Activated CD8-positive, alpha-beta T cell treated with anti-CD3 and anti-CD28 coated beads, Interleukin-2, amount 10 ng/mL, durations not matched to agents 7 days and 5 days (primary cell): ENCODE results near the gene INAFM2. TPM values are rescaled to one million over a fixed set of nuclear protein-coding genes. Genes with fewer than 3 reads are reported as not detected.

Source experiments
- ATAC-seq: fragments of 150-1000 bp; cut with Tn5 transposase; one replicate; pipeline ENCODE4 v1.10.0; 2021; ENCODE audit warnings: moderate library complexity
- CTCF ChIA-PET: fragments of 350-600 bp; sonication (Branson Sonifier 250); formaldehyde crosslinking; loops from one replicate; lab custom pipeline; 2021; ENCODE audit warnings: antibody characterized with exemption; lab: Charles Lee
- POLR2A ChIA-PET: fragments of 350-600 bp; sonication (Branson Sonifier 250); formaldehyde crosslinking; loops from one replicate; lab custom pipeline; 2021; ENCODE audit warnings: antibody characterized with exemption; lab: Charles Lee
- DNase-seq: peaks from one replicate; pipeline ENCODE4 v3.0.0-alpha.2; 2020
- H3K27ac Mint-ChIP-seq: one replicate; pipeline ENCODE4 v1.8.0; 2021; ENCODE audit warnings: mild to moderate bottlenecking, mixed read lengths
- H3K27me3 Mint-ChIP-seq: one replicate; pipeline ENCODE4 v1.8.0; 2021; ENCODE audit warnings: low read depth, mixed read lengths
- H3K36me3 Mint-ChIP-seq: one replicate; pipeline ENCODE4 v1.8.0; 2021; ENCODE audit warnings: low read depth, mixed read lengths
- H3K4me1 Mint-ChIP-seq: one replicate; pipeline ENCODE4 v1.8.0; 2021; ENCODE audit warnings: low read depth, mixed read lengths
- H3K4me3 Mint-ChIP-seq: one replicate; pipeline ENCODE4 v1.8.0; 2021; ENCODE audit warnings: mild to moderate bottlenecking, mixed read lengths
- H3K9me3 Mint-ChIP-seq: one replicate; pipeline ENCODE4 v1.8.0; 2022; ENCODE audit warnings: mixed read lengths; ENCODE audit not compliant: insufficient read depth
- total RNA-seq, 2 experiments: library from RNA; stranded (reverse); gene quantifications; one replicate each; pipeline ENCODE4 v1.2.3, GENCODE V29; 2021

INAFM2 gene
- total RNA-seq, 2 experiments from 2014 or later: 8.7 to 9.4 TPM

- Mint-ChIP-seq H3K27me3 (no peaks in the 10 kb centered on the region), H3K27ac (no peak overlapping the region), H3K36me3 (peaks cover 37% of the 10 kb centered on the region), H3K9me3 (no peaks in the 10 kb centered on the region), H3K4me3 (no peak overlapping the region), H3K4me1 (no peaks in the 10 kb centered on the region)
- DNase-seq (no peak), ATAC-seq (no peak)
- ChIA-PET POLR2A (no interaction called here), CTCF (interaction anchor here (1.0 to 1.4 kb wide), 4 partner anchors 10 to 23 kb away, joined by 3 to 5 read pairs (median 4); no protein-coding TSS in a partner anchor)
Observed at GRCh38 chr15:40297356-40297755, 26.1 kb upstream of the INAFM2 start.

- Mint-ChIP-seq H3K9me3 (no peaks in the 10 kb centered on the region), H3K27ac (no peak overlapping the region), H3K4me1 (no peaks in the 10 kb centered on the region), H3K27me3 (no peaks in the 10 kb centered on the region), H3K36me3 (peaks cover 46% of the 10 kb centered on the region), H3K4me3 (no peak overlapping the region)
- ATAC-seq (no peak), DNase-seq (no peak)
- CTCF ChIA-PET: interaction anchor here (1.0 to 1.3 kb wide), 3 partner anchors 9 to 23 kb away, joined by 3 to 5 read pairs (median 3); no protein-coding TSS in a partner anchor
- POLR2A ChIA-PET: no interaction called here
Observed at GRCh38 chr15:40298216-40298935, 25.1 kb upstream of the INAFM2 start.

- Mint-ChIP-seq H3K27ac (no peak overlapping the region), H3K4me3 (no peak overlapping the region), H3K36me3 (peaks cover 52% of the 10 kb centered on the region), H3K9me3 (no peaks in the 10 kb centered on the region), H3K27me3 (no peaks in the 10 kb centered on the region), H3K4me1 (peaks cover 8% of the 10 kb centered on the region)
- ATAC-seq: no peak
- POLR2A ChIA-PET: no interaction called here
- CTCF ChIA-PET: interaction anchor here (1.3 to 1.4 kb wide), 2 partner anchors 9 to 21 kb away, joined by 4 to 5 read pairs; no protein-coding TSS in a partner anchor
- no peak for DNase-seq
Observed at GRCh38 chr15:40300367-40300766, 23.1 kb upstream of the INAFM2 start.

GRCh38 chr15:40300771-40301170 lies 22.7 kb upstream of the INAFM2 start:
- Mint-ChIP-seq H3K4me3 (no peak overlapping the region), H3K36me3 (peaks cover 52% of the 10 kb centered on the region), H3K27me3 (no peaks in the 10 kb centered on the region), H3K27ac (no peak overlapping the region), H3K4me1 (peaks cover 9% of the 10 kb centered on the region), H3K9me3 (no peaks in the 10 kb centered on the region)
- CTCF ChIA-PET: interaction anchor here (1.3 to 1.4 kb wide), 2 partner anchors 9 to 22 kb away, joined by 4 to 5 read pairs; no protein-coding TSS in a partner anchor
- POLR2A ChIA-PET: no interaction called here
- ATAC-seq (no peak), DNase-seq (no peak)

- ChIA-PET POLR2A (no interaction called here), CTCF (interaction anchor here (1.3 to 21.9 kb wide), 3 partner anchors 8 to 25 kb away, joined by 4 to 559 read pairs (median 5); no protein-coding TSS in a partner anchor)
- peaks cover 18% of the 10 kb centered on the region for H3K4me1 Mint-ChIP-seq
- peaks cover 56% of the 10 kb centered on the region for H3K36me3 Mint-ChIP-seq
- H3K27me3 Mint-ChIP-seq: no peaks in the 10 kb centered on the region
- no peaks in the 10 kb centered on the region for H3K9me3 Mint-ChIP-seq
- DNase-seq (no peak), ATAC-seq (no peak)
- no peak overlapping the region for H3K27ac Mint-ChIP-seq
- no peak overlapping the region for H3K4me3 Mint-ChIP-seq
Observed at GRCh38 chr15:40301467-40302179, 21.9 kb upstream of the INAFM2 start.

GRCh38 chr15:40302288-40302886 lies 21.1 kb upstream of the INAFM2 start:
- H3K36me3 Mint-ChIP-seq: peaks cover 55% of the 10 kb centered on the region

GRCh38 chr15:40302981-40303380 lies 20.5 kb upstream of the INAFM2 start:
- no peaks in the 10 kb centered on the region for H3K9me3 Mint-ChIP-seq
- H3K4me3 Mint-ChIP-seq: no peak overlapping the region
- no peak for ATAC-seq
- CTCF ChIA-PET: interaction anchor here (0.9 to 21.9 kb wide), 4 partner anchors 17 to 27 kb away, joined by 3 to 559 read pairs (median 4); partner anchors contain the start of genes ANKRD63 and INAFM2
- peaks cover 19% of the 10 kb centered on the region for H3K4me1 Mint-ChIP-seq
- H3K36me3 Mint-ChIP-seq: peaks cover 52% of the 10 kb centered on the region
- H3K27me3 Mint-ChIP-seq: no peaks in the 10 kb centered on the region
- DNase-seq: no peak
- POLR2A ChIA-PET: interaction anchor here (0.7 to 1.0 kb wide), 2 partner anchors 18 to 240 kb away, joined by 3 read pairs; no protein-coding TSS in a partner anchor
- no peak overlapping the region for H3K27ac Mint-ChIP-seq

More at GRCh38 chr15:40302288-40302886, 21.1 kb upstream of the INAFM2 start:
- H3K27ac Mint-ChIP-seq: no peak overlapping the region
- H3K4me3 Mint-ChIP-seq: no peak overlapping the region
- H3K27me3 Mint-ChIP-seq: no peaks in the 10 kb centered on the region
- CTCF ChIA-PET: interaction anchor here (0.9 to 21.9 kb wide), 3 partner anchors 18 to 26 kb away, joined by 4 to 559 read pairs (median 4); partner anchors contain the start of gene ANKRD63
- POLR2A ChIA-PET: interaction anchor here (0.7 kb wide), 1 partner anchor 240 kb away, joined by 3 read pairs; no protein-coding TSS in a partner anchor
- no peaks in the 10 kb centered on the region for H3K9me3 Mint-ChIP-seq
- ATAC-seq (no peak), DNase-seq (no peak)
- peaks cover 19% of the 10 kb centered on the region for H3K4me1 Mint-ChIP-seq

- POLR2A ChIA-PET: interaction anchor here (1.0 kb wide), 1 partner anchor 18 kb away, joined by 3 read pairs; no protein-coding TSS in a partner anchor
- Mint-ChIP-seq H3K27ac (no peak overlapping the region), H3K27me3 (no peaks in the 10 kb centered on the region), H3K4me1 (peaks cover 22% of the 10 kb centered on the region), H3K36me3 (peaks cover 51% of the 10 kb centered on the region), H3K4me3 (no peak overlapping the region), H3K9me3 (no peaks in the 10 kb centered on the region)
- CTCF ChIA-PET: interaction anchor here (0.9 to 21.9 kb wide), 4 partner anchors 17 to 27 kb away, joined by 3 to 559 read pairs (median 4); partner anchors contain the start of genes ANKRD63 and INAFM2
- ATAC-seq (no peak), DNase-seq (no peak)
Observed at GRCh38 chr15:40303576-40303975, 19.9 kb upstream of the INAFM2 start.

GRCh38 chr15:40305281-40305680 lies 18.2 kb upstream of the INAFM2 start:
- Mint-ChIP-seq H3K27me3 (no peaks in the 10 kb centered on the region), H3K9me3 (no peaks in the 10 kb centered on the region), H3K36me3 (peaks cover 40% of the 10 kb centered on the region), H3K27ac (no peak overlapping the region), H3K4me1 (peaks cover 38% of the 10 kb centered on the region), H3K4me3 (no peak overlapping the region)
- ChIA-PET CTCF (interaction anchor here (1.1 to 21.9 kb wide), 3 partner anchors 29 to 88 kb away, joined by 3 to 559 read pairs (median 7); no protein-coding TSS in a partner anchor), POLR2A (no interaction called here)
- ATAC-seq (no peak), DNase-seq (no peak)

GRCh38 chr15:40306371-40306770 lies 17.1 kb upstream of the INAFM2 start:
- Mint-ChIP-seq H3K27me3 (peaks cover 4% of the 10 kb centered on the region), H3K4me1 (peaks cover 38% of the 10 kb centered on the region), H3K36me3 (peaks cover 31% of the 10 kb centered on the region), H3K9me3 (no peaks in the 10 kb centered on the region), H3K27ac (peak overlapping the region; percentile 98), H3K4me3 (peak overlapping the region; percentile 99)
- CTCF ChIA-PET: interaction anchor here (0.9 to 21.9 kb wide), 18 partner anchors 10 to 197 kb away, joined by 3 to 559 read pairs (median 5); partner anchors contain the start of genes ANKRD63, BMF, CCDC9B and INAFM2
- DNase-seq (no peak), ATAC-seq (no peak)
- POLR2A ChIA-PET: interaction anchor here (1.0 to 3.0 kb wide), 7 partner anchors 10 to 29 kb away, joined by 3 to 17 read pairs (median 8); partner anchors contain the start of gene INAFM2
